Astrocyte of the spinal cord (primary cell): Measurements from ENCODE around the gene KIAA0753.
A peak's percentile ranks its signal among the peaks of the same experiment; 100 is the strongest.
"Not testable (repeated sequence)": the region's sequence is repeated elsewhere in the genome, so short reads cannot be mapped to it uniquely, and the experiment has no call there.

Experiments used
- DNase-seq: peaks from one replicate; pipeline ENCODE4 v3.0.0; 2011; ENCODE audit warnings: low read depth, low spot score
- H3K4me3 ChIP-seq: 2 replicates; pipeline ENCODE4 v1.5.1; 2011; ENCODE audit warnings: low read depth, mild to moderate bottlenecking, low read length, moderate library complexity
- in situ Hi-C: cut with HindIII; loops from 2 replicates; pipeline ENCODE4 v1.10.0; 2017; ENCODE audit warnings: low sequenced_read_pairs
- TF ChIP-seq, protein P1 (sequence below): IDR thresholded peaks from 2 replicates; pipeline ENCODE4 v1.5.1; 2012; ENCODE audit warnings: low read depth, mild to moderate bottlenecking, low read length, inconsistent platforms

The KIAA0753 gene

DNA sequence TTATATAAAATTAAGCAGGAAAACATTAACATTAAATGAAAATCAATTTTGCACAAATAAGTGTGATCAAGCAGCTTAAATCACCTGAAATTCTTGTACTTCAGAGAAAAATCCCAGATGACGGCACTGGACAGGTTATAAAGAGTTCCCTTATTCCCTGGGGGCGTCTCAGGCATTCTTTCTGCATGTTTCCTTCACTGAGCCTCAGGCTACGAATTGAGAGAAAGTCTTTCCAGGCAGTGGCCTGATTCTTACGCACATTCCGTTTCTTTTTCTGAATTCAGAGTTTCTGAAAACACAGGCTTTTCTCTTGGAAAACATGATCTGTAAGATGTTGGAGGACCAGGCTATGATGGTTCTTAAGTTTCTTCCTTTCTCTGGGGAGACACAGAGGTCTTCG lies 62.0 kb downstream of the KIAA0753 start:
- DNase-seq: no peak
- TF ChIP-seq, protein P1, sequence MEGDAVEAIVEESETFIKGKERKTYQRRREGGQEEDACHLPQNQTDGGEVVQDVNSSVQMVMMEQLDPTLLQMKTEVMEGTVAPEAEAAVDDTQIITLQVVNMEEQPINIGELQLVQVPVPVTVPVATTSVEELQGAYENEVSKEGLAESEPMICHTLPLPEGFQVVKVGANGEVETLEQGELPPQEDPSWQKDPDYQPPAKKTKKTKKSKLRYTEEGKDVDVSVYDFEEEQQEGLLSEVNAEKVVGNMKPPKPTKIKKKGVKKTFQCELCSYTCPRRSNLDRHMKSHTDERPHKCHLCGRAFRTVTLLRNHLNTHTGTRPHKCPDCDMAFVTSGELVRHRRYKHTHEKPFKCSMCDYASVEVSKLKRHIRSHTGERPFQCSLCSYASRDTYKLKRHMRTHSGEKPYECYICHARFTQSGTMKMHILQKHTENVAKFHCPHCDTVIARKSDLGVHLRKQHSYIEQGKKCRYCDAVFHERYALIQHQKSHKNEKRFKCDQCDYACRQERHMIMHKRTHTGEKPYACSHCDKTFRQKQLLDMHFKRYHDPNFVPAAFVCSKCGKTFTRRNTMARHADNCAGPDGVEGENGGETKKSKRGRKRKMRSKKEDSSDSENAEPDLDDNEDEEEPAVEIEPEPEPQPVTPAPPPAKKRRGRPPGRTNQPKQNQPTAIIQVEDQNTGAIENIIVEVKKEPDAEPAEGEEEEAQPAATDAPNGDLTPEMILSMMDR: no peak
- in situ Hi-C loops: no loop called here
- no peak overlapping the region for H3K4me3 ChIP-seq

GRCh38 chr17:6577686-6578263 lies 62.7 kb downstream of the KIAA0753 start:
- TF ChIP-seq, protein P1: no peak

GRCh38 chr17:6576038-6576785 lies 64.3 kb downstream of the KIAA0753 start:
- H3K4me3 ChIP-seq: no peak overlapping the region
- no peak for DNase-seq
- in situ Hi-C loops: no loop called here

More at GRCh38 chr17:6577686-6578263, 62.7 kb downstream of the KIAA0753 start:
- in situ Hi-C loops: no loop called here
- H3K4me3 ChIP-seq: no peak overlapping the region
- DNase-seq: no peak

GRCh38 chr17:6575596-6575988 lies 64.9 kb downstream of the KIAA0753 start:
- DNase-seq: no peak
- in situ Hi-C loops: no loop called here
- TF ChIP-seq, protein P1: no peak
- H3K4me3 ChIP-seq: no peak overlapping the region

More at GRCh38 chr17:6576038-6576785, 64.3 kb downstream of the KIAA0753 start:
- TF ChIP-seq, protein P1: no peak

- in situ Hi-C loops: no loop called here
- no peak overlapping the region for H3K4me3 ChIP-seq
- DNase-seq: peak; percentile 37
- TF ChIP-seq, protein P1: no peak
Observed at GRCh38 chr17:6574687-6575595, 65.6 kb downstream of the KIAA0753 start.

- H3K4me3 ChIP-seq: no peak overlapping the region
- in situ Hi-C loops: no loop called here
- no peak for DNase-seq
- TF ChIP-seq, protein P1: no peak
Observed at GRCh38 chr17:6573982-6574686, 66.4 kb downstream of the KIAA0753 start.

DNA sequence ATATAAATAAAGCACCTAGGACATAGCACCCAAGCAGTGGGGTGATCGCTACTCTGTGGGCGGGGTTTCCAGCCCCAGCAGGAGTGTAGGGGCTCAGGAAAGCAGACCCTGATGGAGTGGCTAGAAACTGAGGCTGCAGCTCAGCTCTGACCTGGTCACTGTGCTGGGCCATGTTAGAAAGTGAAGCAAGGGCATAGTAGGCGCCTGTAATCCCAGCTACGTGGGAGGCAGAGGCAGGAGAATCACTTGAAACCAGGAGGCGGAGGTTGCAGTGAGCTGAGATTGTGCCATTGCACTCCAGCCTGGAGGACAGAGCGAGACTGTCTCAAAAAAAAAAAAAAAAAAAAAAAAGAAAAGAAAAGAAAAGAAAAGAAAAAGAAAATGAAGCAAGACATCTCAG lies 67.0 kb downstream of the KIAA0753 start:
- in situ Hi-C loops, DNase-seq, H3K4me3 ChIP-seq: not testable (repeated sequence)
